ENCODE results near the gene SETD1A. TPM values are rescaled to one million over a fixed set of nuclear protein-coding genes. Genes with fewer than 3 reads are reported as not detected.
A peak's percentile ranks its signal among the peaks of the same experiment; 100 is the strongest.

The SETD1A gene
- total and polyA plus RNA-seq, 9 of the 15 experiments (the other 6 are each of a cell fraction or from before 2014, with no cell fraction given): 0.08 to 36.0 (median 4.2) TPM

- TF ChIP-seq, protein P1, sequence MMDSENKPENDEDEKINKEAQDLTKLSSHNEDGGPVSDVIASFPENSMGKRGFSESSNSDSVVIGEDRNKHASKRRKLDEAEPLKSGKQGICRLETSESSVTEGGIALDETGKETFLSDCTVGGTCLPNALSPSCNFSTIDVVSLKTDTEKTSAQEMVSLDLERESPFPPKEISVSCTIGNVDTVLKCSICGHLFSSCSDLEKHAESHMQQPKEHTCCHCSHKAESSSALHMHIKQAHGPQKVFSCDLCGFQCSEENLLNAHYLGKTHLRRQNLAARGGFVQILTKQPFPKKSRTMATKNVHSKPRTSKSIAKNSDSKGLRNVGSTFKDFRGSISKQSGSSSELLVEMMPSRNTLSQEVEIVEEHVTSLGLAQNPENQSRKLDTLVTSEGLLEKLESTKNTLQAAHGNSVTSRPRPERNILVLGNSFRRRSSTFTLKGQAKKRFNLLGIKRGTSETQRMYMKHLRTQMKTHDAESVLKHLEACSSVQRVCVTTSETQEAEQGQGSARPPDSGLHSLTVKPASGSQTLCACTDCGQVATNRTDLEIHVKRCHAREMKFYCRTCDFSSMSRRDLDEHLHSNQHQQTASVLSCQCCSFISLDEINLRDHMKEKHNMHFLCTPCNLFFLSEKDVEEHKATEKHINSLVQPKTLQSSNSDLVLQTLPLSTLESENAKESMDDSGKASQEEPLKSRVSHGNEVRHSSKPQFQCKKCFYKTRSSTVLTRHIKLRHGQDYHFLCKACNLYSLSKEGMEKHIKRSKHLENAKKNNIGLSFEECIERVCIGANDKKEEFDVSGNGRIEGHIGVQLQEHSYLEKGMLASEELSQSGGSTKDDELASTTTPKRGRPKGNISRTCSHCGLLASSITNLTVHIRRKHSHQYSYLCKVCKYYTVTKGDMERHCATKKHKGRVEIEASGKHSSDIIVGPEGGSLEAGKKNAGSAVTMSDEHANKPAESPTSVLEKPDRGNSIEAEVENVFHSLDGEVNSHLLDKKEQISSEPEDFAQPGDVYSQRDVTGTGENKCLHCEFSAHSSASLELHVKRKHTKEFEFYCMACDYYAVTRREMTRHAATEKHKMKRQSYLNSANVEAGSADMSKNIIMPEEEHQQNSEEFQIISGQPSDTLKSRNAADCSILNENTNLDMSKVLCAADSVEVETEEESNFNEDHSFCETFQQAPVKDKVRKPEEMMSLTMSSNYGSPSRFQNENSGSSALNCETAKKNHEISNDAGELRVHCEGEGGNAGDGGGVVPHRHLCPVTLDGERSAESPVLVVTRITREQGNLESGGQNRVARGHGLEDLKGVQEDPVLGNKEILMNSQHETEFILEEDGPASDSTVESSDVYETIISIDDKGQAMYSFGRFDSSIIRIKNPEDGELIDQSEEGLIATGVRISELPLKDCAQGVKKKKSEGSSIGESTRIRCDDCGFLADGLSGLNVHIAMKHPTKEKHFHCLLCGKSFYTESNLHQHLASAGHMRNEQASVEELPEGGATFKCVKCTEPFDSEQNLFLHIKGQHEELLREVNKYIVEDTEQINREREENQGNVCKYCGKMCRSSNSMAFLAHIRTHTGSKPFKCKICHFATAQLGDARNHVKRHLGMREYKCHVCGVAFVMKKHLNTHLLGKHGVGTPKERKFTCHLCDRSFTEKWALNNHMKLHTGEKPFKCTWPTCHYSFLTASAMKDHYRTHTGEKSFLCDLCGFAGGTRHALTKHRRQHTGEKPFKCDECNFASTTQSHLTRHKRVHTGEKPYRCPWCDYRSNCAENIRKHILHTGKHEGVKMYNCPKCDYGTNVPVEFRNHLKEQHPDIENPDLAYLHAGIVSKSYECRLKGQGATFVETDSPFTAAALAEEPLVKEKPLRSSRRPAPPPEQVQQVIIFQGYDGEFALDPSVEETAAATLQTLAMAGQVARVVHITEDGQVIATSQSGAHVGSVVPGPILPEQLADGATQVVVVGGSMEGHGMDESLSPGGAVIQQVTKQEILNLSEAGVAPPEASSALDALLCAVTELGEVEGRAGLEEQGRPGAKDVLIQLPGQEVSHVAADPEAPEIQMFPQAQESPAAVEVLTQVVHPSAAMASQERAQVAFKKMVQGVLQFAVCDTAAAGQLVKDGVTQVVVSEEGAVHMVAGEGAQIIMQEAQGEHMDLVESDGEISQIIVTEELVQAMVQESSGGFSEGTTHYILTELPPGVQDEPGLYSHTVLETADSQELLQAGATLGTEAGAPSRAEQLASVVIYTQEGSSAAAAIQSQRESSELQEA (IDR thresholded peaks at IDR 0.05; ENCODE audit: low read depth): 0 out of 2 replicates have a peak, but pooled peaks have one; percentile 5
- no peak for TF ChIP-seq NR0B1 (IDR thresholded peaks at IDR 0.05; ENCODE audit: partially characterized antibody)
- TF ChIP-seq, protein P2, sequence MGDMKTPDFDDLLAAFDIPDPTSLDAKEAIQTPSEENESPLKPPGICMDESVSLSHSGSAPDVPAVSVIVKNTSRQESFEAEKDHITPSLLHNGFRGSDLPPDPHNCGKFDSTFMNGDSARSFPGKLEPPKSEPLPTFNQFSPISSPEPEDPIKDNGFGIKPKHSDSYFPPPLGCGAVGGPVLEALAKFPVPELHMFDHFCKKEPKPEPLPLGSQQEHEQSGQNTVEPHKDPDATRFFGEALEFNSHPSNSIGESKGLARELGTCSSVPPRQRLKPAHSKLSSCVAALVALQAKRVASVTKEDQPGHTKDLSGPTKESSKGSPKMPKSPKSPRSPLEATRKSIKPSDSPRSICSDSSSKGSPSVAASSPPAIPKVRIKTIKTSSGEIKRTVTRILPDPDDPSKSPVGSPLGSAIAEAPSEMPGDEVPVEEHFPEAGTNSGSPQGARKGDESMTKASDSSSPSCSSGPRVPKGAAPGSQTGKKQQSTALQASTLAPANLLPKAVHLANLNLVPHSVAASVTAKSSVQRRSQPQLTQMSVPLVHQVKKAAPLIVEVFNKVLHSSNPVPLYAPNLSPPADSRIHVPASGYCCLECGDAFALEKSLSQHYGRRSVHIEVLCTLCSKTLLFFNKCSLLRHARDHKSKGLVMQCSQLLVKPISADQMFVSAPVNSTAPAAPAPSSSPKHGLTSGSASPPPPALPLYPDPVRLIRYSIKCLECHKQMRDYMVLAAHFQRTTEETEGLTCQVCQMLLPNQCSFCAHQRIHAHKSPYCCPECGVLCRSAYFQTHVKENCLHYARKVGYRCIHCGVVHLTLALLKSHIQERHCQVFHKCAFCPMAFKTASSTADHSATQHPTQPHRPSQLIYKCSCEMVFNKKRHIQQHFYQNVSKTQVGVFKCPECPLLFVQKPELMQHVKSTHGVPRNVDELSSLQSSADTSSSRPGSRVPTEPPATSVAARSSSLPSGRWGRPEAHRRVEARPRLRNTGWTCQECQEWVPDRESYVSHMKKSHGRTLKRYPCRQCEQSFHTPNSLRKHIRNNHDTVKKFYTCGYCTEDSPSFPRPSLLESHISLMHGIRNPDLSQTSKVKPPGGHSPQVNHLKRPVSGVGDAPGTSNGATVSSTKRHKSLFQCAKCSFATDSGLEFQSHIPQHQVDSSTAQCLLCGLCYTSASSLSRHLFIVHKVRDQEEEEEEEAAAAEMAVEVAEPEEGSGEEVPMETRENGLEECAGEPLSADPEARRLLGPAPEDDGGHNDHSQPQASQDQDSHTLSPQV (IDR thresholded peaks at IDR 0.05): peak; percentile 52; the same call in 1 of the 2 replicates
- TF ChIP-seq ZBTB2 (IDR thresholded peaks at IDR 0.05): no peak; the same call in 1 of the 2 replicates
- TF ChIP-seq MTA1 (IDR thresholded peaks at IDR 0.05; ENCODE audit: borderline replicate concordance): peak; percentile 63; the same call in 1 of the 2 replicates
- TF ChIP-seq HLTF (IDR thresholded peaks at IDR 0.05): peak; percentile 66
- TF ChIP-seq TRIM24 (IDR thresholded peaks at IDR 0.05): peak; percentile 14 to 69; a peak in 3 of 4 replicates
- peak; percentile 29; the same call in 1 of the 2 replicates for TF ChIP-seq ILF3 (IDR thresholded peaks at IDR 0.05; ENCODE audit: borderline replicate concordance)
- TF ChIP-seq MYNN (IDR thresholded peaks at IDR 0.05): peak; percentile 56; the same call in 1 of the 2 replicates
- no peak for TF ChIP-seq MYNN (CRISPR knock-in tag; IDR thresholded peaks at IDR 0.05)
- TF ChIP-seq ZNF589 (CRISPR knock-in tag; IDR thresholded peaks at IDR 0.05; ENCODE audit: low read depth): no peak
- TF ChIP-seq TBP (optimal IDR thresholded peaks at IDR 0.05; ENCODE audit: low read depth, low read length): peak; percentile 78
Measured at GRCh38 chr16:30949650-30950515, 7.7 kb upstream of the SETD1A start (continued).
